ENCODE data around the gene RIT2.

GRCh38 chr18:42920621-42921020 lies 194.9 kb downstream of the RIT2 start:
- TF ChIP-seq CTCF (IDR thresholded peaks at IDR 0.05) (no peak), POLR2A (IDR thresholded peaks at IDR 0.05) (no peak)

Data from heart left ventricle (tissue), 13 donors.